Type B pancreatic cell (in vitro differentiated cells): ENCODE measurements around the gene TOR1B. TPM values are rescaled to one million over a fixed set of nuclear protein-coding genes. Genes with fewer than 3 reads are reported as not detected.
A peak's percentile ranks its signal among the peaks of the same experiment; 100 is the strongest.

Source experiments
- DNase-seq: peaks from one replicate; pipeline ENCODE4 v3.0.0; 2021; ENCODE audit warnings: mixed read lengths; ENCODE audit not compliant: unreplicated experiment; ENCODE audit errors: extremely low spot score
- H3K27ac Mint-ChIP-seq: 2 replicates; pipeline ENCODE4 v1.8.0; 2021; ENCODE audit warnings: mild to moderate bottlenecking, mixed read lengths
- H3K27me3 Mint-ChIP-seq: 2 replicates; pipeline ENCODE4 v1.8.0; 2021; ENCODE audit warnings: mixed read lengths
- H3K36me3 Mint-ChIP-seq: 2 replicates; pipeline ENCODE4 v1.8.0; 2021; ENCODE audit warnings: mixed read lengths
- H3K4me1 Mint-ChIP-seq: one replicate; pipeline ENCODE4 v1.8.0; 2021; ENCODE audit warnings: mixed read lengths; ENCODE audit not compliant: unreplicated experiment
- H3K4me3 Mint-ChIP-seq: 2 replicates; pipeline ENCODE4 v1.8.0; 2021; ENCODE audit warnings: mild to moderate bottlenecking, mixed read lengths
- H3K9me3 Mint-ChIP-seq: 2 replicates; pipeline ENCODE4 v1.8.0; 2021; ENCODE audit warnings: mixed read lengths
- CTCF ChIP-seq: fragments of 200-600 bp; sonication (generic); conservative IDR thresholded peaks from 2 replicates; pipeline ENCODE4 v1.5.0; 2021; ENCODE audit warnings: antibody characterized with exemption, mild to moderate bottlenecking
- total RNA-seq: library from RNA; stranded (reverse); gene quantifications from 2 replicates; pipeline ENCODE4 v1.2.1, GENCODE V29; 2021; ENCODE audit warnings: low replicate concordance

Gene TOR1B
- total RNA-seq, 1 donor from 2014 or later = 23.5 TPM

GRCh38 chr9:129841071-129841470 is 38.1 kb downstream of the TOR1B start:
- Mint-ChIP-seq H3K36me3 (peaks cover 4% of the 10 kb centered on the region), H3K27ac (no peak overlapping the region), H3K4me1 (peaks cover 27% of the 10 kb centered on the region), H3K9me3 (no peaks in the 10 kb centered on the region), H3K4me3 (no peak overlapping the region), H3K27me3 (no peaks in the 10 kb centered on the region)
- TF ChIP-seq CTCF = no peak
- no peak for DNase-seq

GRCh38 chr9:129845373-129845772 is 42.4 kb downstream of the TOR1B start:
- Mint-ChIP-seq H3K36me3 (peaks cover 9% of the 10 kb centered on the region), H3K27me3 (no peaks in the 10 kb centered on the region), H3K9me3 (no peaks in the 10 kb centered on the region), H3K4me1 (peaks cover 7% of the 10 kb centered on the region), H3K27ac (peak overlapping the region; percentile 64), H3K4me3 (no peak overlapping the region)
- no peak for DNase-seq
- TF ChIP-seq CTCF = no peak

GRCh38 chr9:129848712-129849441 is 45.9 kb downstream of the TOR1B start:
- no peak for TF ChIP-seq CTCF
- H3K9me3 Mint-ChIP-seq = no peaks in the 10 kb centered on the region
- no peak for DNase-seq
- no peaks in the 10 kb centered on the region for H3K27me3 Mint-ChIP-seq
- no peak overlapping the region for H3K4me3 Mint-ChIP-seq
- peaks cover 20% of the 10 kb centered on the region for H3K36me3 Mint-ChIP-seq
- H3K4me1 Mint-ChIP-seq = peaks cover 21% of the 10 kb centered on the region
- H3K27ac Mint-ChIP-seq = no peak overlapping the region

- no peak for TF ChIP-seq CTCF
- peaks cover 21% of the 10 kb centered on the region for H3K4me1 Mint-ChIP-seq
- H3K36me3 Mint-ChIP-seq = peaks cover 27% of the 10 kb centered on the region
- H3K9me3 Mint-ChIP-seq = no peaks in the 10 kb centered on the region
- DNase-seq = no peak
- no peak overlapping the region for H3K27ac Mint-ChIP-seq
- H3K27me3 Mint-ChIP-seq = no peaks in the 10 kb centered on the region
- no peak overlapping the region for H3K4me3 Mint-ChIP-seq
Observed at GRCh38 chr9:129849901-129850300, 46.9 kb downstream of the TOR1B start.

- H3K4me3 Mint-ChIP-seq = peak overlapping the region; percentile 19
- H3K4me1 Mint-ChIP-seq = peaks cover 21% of the 10 kb centered on the region
Observed at GRCh38 chr9:129850821-129851550, 48.0 kb downstream of the TOR1B start.

More at GRCh38 chr9:129850821-129851550, 48.0 kb downstream of the TOR1B start:
- Mint-ChIP-seq H3K27me3 (no peaks in the 10 kb centered on the region), H3K36me3 (peaks cover 27% of the 10 kb centered on the region), H3K9me3 (no peaks in the 10 kb centered on the region), H3K27ac (peak overlapping the region; percentile 93)
- TF ChIP-seq CTCF = no peak
- DNase-seq = no peak
